ENCODE measurements around the gene IL1A. TPM values are rescaled to one million over a fixed set of nuclear protein-coding genes. Genes with fewer than 3 reads are reported as not detected.

Gene IL1A
- total RNA-seq, 1 donor from 2014 or later = not detected

- ATAC-seq = peak; percentile 100
- DNase-seq (ENCODE audit: low spot score) = peak; percentile 96
Measured at GRCh38 chr2:112764071-112765044, 19.9 kb downstream of the IL1A start, which contains the start of gene CKAP2L. CKAP2L (minus strand) TSS chr2:112764609; CDS start chr2:112764598, 11 bp downstream.

DNA sequence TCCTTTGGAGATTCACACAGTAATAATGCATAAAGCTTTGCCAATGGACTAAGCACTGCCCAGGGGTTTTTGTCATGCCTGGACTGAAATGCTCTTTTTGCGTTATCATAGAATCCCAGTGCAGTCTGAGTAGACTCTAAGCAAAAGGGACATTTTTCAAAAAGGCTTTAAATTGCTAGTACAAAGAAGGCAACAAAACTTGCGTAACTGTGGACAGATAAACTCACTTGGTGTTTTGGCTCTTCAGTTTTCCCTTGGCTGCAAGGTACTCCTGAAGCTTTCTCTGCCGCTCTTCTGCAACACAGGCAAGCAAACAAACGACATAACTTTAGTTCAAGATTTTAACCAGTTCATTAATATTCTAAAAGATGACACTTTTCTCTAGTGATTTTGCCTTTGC is 22.0 kb downstream of the IL1A start:
- no peak for ATAC-seq
- DNase-seq (ENCODE audit: low spot score) = no peak

GRCh38 chr2:112760149-112760548 is 24.1 kb downstream of the IL1A start:
- DNase-seq (ENCODE audit: low spot score) = no peak
- ATAC-seq = no peak

DNA sequence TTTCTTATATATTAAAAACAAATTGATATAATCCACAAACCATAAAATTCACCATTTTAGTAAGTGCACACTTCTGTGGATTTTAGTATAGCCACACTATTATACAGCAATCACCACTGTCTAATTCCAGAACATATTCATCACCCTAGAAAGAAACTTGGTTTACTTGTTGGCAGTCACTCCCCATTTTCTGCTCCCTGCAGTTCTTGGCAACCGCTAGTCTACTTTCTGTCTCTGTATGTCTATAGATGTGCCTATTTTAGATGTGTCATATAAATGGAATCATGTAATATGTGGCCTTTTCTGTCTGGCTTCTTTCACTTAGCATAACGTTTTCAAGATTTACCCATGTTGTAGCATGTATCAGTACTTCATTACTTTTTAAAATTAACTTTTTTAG is 25.6 kb downstream of the IL1A start:
- DNase-seq (ENCODE audit: low spot score) = no peak
- no peak for ATAC-seq

DNA sequence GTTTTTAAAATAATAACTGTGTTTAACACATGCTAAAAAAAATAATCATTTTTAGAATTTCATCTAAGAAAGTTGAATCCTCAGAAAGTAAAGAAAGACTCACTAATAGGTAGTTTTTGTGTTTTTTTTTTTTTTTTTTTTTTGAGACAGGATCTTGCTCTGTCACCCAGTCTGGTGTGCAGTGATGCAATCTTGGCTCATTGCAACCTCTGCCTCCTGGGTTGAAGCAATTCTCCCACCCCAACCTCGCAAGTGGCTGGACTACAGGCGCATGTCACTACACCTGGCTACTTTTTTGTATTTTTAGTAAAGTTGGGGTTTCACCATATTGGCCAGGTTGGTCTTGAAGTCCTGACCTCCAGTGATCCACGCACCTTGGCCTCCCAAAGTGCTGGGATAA is 27.0 kb downstream of the IL1A start:
- DNase-seq (ENCODE audit: low spot score) = peak; percentile 75
- ATAC-seq = peak; percentile 83

DNA sequence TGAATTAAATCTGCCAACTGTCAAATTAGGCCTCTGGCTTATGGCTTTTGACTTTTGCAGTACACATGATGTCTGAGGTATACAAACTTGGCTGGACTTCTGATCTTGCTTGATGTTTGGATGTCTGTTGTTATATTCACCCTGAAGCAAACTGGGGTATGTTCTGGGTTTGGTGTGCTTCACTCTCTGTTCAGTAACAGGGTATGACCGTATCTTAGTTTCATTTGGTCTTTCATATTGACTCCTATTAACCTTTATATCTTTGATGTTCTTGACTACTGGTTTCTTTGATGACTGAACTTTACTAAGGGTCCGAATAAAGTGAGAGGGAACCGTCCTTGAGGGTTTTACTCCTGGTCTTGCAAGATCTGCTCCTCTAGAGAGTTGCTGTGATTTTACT is 28.1 kb downstream of the IL1A start:
- ATAC-seq (no peak), DNase-seq (ENCODE audit: low spot score) (no peak)

DNA sequence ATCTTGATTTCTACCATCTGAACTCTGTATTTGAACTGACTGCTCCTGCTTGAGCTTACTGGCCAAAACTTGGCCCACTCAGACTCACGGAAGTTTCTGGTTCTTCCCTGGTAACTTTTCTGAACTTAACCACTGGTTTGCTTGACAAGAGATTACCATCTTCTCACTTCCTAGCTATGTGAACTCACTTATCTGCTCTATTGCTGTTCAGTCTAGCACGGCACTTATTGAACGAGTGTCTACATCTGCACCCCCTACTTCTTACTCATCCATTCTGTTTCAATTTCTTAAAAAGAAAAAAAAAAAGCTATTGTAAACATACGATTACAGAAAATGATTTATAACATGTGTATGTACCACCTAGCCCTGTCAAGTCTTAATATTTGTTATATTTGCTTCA is 28.8 kb downstream of the IL1A start:
- ATAC-seq (no peak), DNase-seq (ENCODE audit: low spot score) (no peak)

GRCh38 chr2:112754564-112754963 is 29.7 kb downstream of the IL1A start:
- ATAC-seq = no peak
- no peak for DNase-seq (ENCODE audit: low spot score)

GRCh38 chr2:112752667-112753066 is 31.6 kb downstream of the IL1A start:
- ATAC-seq (no peak), DNase-seq (ENCODE audit: low spot score) (no peak)

- ATAC-seq = peak; percentile 57
- DNase-seq (ENCODE audit: low spot score) = no peak
Measured at GRCh38 chr2:112751451-112752197, 32.7 kb downstream of the IL1A start.

DNA sequence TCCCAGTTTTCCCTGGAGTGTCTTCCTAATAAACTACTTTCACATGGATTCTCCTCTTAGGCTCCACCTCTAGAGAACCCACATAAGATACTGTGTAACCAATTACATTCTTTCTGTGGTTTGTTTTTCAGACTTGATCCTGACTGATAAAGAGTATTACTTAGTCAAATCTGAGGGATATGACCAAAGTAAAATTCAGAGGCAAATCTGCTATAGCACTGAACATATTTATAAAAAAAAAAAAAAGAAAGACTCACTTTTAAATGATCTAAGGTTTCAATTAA is 33.8 kb downstream of the IL1A start:
- no peak for DNase-seq (ENCODE audit: low spot score)
- no peak for ATAC-seq

DNA sequence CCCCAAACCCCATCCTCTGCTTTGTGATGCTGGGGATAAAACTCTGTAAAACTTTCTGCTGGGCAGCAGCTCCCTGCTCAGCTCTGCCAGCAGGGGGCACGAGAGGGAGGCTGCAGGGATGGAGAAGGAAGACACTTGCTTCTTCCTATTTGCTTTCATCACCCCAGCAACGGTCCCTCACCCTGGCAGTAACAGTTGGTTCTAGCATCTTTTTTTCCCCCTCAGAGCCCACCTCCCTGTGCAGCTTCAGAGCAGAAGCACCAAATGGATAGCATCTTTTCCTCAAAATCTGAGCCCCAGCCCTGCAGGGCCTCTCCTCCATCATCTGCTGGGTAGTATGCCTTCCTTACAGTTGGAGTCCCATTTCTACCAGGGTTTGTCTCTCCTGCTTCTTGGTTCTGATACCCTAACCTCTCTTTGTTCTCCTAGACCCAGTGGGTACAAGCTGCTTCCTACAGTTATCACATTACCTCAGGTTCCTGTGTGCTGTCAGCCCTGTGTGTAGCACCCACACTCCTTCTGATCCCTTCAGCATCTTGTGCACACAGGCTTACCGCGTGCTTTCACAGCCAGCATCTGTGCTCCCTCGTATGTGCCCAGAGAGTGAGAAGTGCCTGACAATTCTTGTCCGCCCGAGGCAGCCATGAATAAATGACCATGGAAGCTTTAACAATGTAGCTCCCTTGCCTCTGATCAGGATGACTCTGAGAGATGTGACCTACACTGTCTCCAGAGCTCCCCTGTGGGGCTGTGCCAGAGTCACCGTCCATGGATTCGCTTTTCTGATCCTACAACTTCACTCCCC is 34.3 kb downstream of the IL1A start:
- DNase-seq (ENCODE audit: low spot score) (peak; percentile 76), ATAC-seq (peak; percentile 95)

- DNase-seq (ENCODE audit: low spot score) (no peak), ATAC-seq (no peak)
Measured at GRCh38 chr2:112740527-112740926, 43.8 kb downstream of the IL1A start.

DNA sequence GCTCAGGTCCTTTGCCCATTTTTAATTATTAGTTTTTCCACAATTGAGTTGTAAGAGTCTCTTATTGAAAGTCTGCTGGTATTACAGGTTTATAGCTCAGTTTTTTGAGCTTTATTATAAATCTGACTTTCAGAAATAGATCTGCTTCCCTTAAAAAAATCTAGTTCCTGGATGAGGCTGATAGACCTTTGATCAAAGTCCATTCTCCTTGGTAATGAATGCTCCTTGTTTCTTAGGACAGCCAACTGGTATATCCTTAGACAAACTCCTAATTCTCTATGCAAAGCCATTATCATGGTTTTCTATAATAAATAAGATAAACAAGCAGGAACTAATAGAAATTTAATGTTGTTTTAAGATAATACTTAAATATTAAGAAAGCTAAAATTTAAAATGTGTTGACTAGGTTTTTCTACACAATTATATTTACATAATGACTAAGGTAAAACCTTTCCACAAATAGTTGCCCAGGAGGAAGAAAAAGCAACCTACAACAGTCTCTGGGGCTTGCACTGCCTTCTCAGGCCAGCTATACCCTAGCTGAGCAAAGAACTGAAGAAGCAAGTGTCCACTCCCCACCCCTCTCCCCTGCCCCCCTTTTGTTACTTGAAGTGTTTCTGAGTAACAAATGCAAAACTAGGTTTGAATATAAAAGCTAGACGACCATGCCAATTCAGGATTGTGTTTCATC is 46.6 kb downstream of the IL1A start:
- ATAC-seq = no peak
- no peak for DNase-seq (ENCODE audit: low spot score)

DNA sequence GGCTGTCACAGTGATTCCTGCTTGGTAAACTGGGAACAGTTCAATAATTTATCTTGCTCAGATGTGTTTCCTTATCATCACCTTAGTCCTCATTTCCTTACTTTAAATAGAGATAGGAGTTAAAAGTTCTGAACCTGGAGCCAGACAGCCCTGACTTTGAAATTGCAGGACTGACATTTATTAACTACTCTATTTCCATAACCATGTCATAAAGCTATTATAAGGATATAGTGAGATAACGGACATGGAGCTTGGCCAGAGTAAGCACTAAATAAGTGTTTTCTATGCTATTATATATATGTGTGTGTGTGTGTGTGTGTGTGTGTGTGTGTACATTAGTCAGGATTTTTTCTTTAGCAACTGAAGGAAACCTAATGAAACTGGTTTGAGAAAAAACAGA is 50.4 kb downstream of the IL1A start:
- ATAC-seq = no peak

DNA sequence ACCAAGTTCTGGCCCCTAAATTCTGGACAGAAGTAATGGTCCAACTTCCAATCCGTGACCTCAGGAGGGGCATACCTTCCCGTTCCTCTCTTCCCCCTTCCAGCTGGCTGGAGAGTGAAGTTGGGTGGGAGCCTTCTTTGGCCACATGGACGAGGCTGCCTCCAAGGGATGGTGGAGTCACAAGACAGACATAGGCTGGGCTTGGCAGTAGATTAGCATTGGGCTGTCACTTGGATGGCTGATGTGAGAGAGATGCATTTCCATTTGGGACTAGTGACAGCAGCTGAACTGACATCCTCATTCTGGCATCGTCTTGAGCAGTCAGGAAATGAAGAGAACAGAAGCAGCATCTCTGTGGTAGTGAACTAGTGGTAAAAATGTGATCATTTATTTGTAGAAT is 50.8 kb downstream of the IL1A start:
- DNase-seq (ENCODE audit: low spot score) = no peak
- ATAC-seq = no peak

More for the DNA sequence above, 50.4 kb downstream of the IL1A start:
- no peak for DNase-seq (ENCODE audit: low spot score)

DNA sequence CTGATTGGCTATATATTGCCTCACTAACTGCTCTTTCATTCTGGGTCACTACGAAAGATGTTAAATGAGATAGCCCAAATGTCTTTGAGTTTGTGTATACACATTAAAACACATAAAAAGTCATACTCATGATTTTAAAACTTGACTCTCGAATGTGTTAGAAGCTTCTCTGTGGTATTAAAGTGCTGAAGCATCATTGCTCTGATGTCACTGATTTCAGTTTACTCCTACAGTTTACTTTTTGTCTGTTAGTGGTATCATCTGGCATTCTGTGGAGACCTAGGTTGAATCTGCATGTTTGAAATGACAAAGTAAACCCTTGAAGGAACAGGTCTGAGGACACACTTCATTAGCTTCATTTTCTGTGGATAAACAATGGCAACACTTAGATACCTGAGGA is 52.8 kb downstream of the IL1A start:
- DNase-seq (ENCODE audit: low spot score) = no peak
- no peak for ATAC-seq

- no peak for ATAC-seq
- DNase-seq (ENCODE audit: low spot score) = no peak
Measured at GRCh38 chr2:112730791-112731190, 53.5 kb downstream of the IL1A start.

DNA sequence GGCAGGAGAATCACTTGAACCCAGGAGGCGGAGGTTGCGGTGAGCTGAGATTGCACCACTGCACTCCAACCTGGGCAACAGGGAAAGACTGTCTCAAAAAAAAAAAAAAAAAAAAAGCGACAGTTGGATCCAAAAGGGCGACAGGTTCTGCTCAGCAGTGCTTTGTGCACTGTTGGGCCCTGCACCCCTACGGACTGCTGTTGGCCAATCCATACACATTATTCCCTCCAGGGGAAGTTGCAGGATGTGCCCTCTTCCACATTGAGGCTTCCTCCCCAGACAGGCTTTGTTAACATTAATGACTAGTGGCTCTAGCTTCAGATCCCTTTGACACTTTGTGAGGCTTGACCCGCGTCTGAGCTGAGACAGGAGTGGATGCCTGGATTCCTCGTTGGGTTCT is 54.1 kb downstream of the IL1A start:
- no peak for ATAC-seq
- DNase-seq (ENCODE audit: low spot score) = no peak

DNA sequence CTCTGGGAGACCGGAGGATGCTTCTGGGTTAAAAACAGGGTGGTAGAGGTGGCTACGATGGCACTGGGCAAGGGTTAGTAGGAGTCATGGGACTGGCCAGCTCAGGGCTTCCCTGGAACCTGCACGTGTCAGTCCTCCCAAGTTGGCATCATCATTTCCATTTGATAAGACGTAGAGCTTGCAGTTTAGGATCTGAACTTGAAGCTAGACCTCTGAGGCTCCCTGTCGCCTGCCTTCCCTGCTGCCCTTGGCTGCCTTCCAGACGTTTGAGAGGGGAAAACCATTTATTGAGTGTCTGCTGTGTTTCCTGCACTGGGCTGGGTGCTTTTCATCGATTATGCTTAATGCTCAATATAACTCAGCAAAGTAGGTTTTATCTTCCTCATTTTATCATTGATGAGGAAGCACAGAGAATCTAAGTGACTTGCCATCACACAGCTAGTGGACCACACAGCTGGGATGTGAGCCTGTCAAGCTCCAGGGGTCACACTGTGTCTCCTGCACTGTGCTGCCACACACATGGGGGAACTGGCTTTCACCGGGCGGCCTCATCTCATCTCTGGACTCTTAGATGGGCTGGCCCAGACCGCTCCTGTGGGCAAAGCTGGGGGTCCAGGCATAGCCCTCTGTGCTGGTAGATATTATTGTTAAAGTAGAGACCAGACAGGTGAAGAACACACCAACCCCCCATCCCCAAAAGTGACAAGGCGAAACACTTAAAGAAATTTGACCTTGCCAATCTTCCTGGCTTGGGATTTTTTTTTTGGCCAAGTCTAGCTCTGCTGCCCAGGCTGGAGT is 55.7 kb downstream of the IL1A start:
- no peak for ATAC-seq
- DNase-seq (ENCODE audit: low spot score) = no peak
